Fibroblast of pulmonary artery (primary cell): Measurements from ENCODE around the gene MFAP1.

Source experiments
- DNase-seq: peaks from one replicate; pipeline ENCODE4 v3.0.0-alpha.2; 2010; ENCODE audit warnings: low read depth
- H3K4me3 ChIP-seq: replicated peaks from 2 replicates; pipeline ENCODE4 v1.5.1; 2011; ENCODE audit warnings: low read depth, mild to moderate bottlenecking, control low read depth, low read length, moderate library complexity
- CTCF ChIP-seq: IDR thresholded peaks from 2 replicates; pipeline ENCODE4 v1.5.1; 2011; ENCODE audit warnings: mild to moderate bottlenecking, control low read depth, low read length, inconsistent platforms; ENCODE audit errors: missing control alignments

Gene MFAP1

DNA sequence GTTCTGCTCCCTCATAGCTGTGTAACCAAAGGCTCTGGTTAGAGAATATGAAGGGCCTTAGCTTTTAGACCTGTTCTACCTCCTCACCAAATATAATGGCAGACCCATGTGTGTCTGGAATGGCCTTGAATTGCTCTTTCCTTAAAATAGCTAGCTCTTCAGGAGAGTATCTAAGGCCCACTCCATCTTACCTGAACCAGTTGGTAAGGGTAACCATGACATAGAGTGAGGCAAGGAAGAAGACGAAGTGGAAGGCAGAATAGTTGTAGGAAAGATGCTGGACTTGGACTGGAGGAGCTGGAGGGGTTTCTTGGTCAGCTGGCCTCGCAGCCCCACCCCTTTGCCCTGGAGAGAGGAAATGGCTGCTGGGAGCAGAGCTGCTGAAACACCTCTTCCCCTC is 29.3 kb downstream of the MFAP1 start:
- no peak for TF ChIP-seq CTCF
- H3K4me3 ChIP-seq = no peak overlapping the region
- DNase-seq = no peak

DNA sequence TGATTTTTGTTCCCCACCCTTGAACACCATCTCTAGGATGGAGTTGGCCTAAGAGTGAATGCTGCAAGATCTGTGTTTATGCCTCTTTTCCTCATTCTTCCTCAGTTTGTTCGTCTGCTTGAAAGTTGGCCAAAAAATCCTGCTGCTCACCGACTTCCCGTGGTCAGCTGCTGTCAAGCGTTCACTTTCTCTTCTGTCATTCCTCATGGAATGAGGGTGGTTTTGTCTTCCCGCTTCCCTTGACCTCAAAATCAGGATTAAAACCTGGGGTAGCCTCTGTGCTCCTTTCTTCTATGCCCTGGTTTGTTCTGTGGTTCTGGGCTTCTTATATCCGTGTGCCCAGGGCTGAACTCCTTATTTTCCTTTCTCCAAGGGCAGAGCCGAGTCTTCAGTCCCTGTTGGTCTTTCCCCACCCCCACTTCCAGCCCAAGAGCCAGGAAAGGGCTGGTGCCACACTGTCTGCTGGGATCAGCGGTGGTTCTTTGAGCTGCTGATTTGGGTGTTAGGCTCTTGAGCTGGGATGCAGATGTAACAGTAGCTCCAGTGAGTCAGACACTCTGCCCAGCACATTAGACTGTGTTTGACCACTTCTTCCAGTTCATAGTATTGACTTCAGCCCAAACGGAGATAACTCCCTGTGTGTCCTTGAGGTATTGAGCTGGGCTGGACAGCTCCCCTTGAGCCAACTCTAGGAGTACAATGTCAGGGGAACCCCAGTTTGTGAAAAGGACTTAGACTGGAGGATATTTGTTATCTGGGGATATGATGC is 30.0 kb downstream of the MFAP1 start:
- no peak overlapping the region for H3K4me3 ChIP-seq
- peak; percentile 43 for DNase-seq
- no peak for TF ChIP-seq CTCF

DNA sequence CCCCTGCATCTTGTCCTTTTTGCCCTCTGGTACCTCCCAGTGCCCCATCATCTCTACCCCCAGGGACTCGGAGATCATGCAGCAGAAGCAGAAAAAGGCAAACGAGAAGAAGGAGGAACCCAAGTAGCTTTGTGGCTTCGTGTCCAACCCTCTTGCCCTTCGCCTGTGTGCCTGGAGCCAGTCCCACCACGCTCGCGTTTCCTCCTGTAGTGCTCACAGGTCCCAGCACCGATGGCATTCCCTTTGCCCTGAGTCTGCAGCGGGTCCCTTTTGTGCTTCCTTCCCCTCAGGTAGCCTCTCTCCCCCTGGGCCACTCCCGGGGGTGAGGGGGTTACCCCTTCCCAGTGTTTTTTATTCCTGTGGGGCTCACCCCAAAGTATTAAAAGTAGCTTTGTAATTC is 30.8 kb downstream of the MFAP1 start:
- peak overlapping the region; percentile 100 for H3K4me3 ChIP-seq
- no peak for DNase-seq
- TF ChIP-seq CTCF = no peak

GRCh38 chr15:43792761-43793476 is 31.6 kb downstream of the MFAP1 start:
- DNase-seq = peak; percentile 40
- peak; percentile 9 for TF ChIP-seq CTCF
- peak overlapping the region; percentile 100 for H3K4me3 ChIP-seq

- DNase-seq = peak; percentile 100
- no peak for TF ChIP-seq CTCF
- H3K4me3 ChIP-seq = peak within 1 kb of the TSS; percentile 100
These were observed 32.3 kb downstream of the MFAP1 start, which contains the start of gene SERF2 for GRCh38 chr15:43791993-43792760. Gene SERF2 (plus strand): TSS chr15:43792320. CDS start chr15:43792377, 57 bp downstream.

GRCh38 chr15:43789409-43789808 is 35.1 kb downstream of the MFAP1 start:
- no peak for TF ChIP-seq CTCF
- H3K4me3 ChIP-seq = no peak overlapping the region
- DNase-seq = no peak
